ENCODE data around the gene SPATA25. TPM values are rescaled to one million over a fixed set of nuclear protein-coding genes. Genes with fewer than 3 reads are reported as not detected.

SPATA25 gene
- total RNA-seq, 4 donors from 2014 or later, result 1.9 to 12.9 (median 6.4) TPM; not detected in 1

- Histone ChIP-seq H3K36me3 (peaks cover 8% of the 10 kb centered on the region), H3K9me3 (no peaks in the 10 kb centered on the region), H3K27ac (peak overlapping the region; percentile 52), H3K27me3 (no peaks in the 10 kb centered on the region), H3K4me1 (peaks cover 32% of the 10 kb centered on the region), H3K4me3 (peak overlapping the region; percentile 79)
- 15% methylated on average over 13 of the region's 13 CpGs for WGBS
- TF ChIP-seq EP300 (IDR thresholded peaks at IDR 0.05) (no peak), CTCF (IDR thresholded peaks at IDR 0.05) (no peak), POLR2A (IDR thresholded peaks at IDR 0.05) (no peak), POLR2AphosphoS5 (IDR thresholded peaks at IDR 0.05) (no peak)
- DNase-seq (ENCODE audit: low spot score in 2 of 2), result no peak
These were observed 29.6 kb downstream of the SPATA25 start for GRCh38 chr20:45857882-45858216.

GRCh38 chr20:45857114-45857881, 30.1 kb downstream of the SPATA25 start, which contains the start of the genes ACOT8 and ZSWIM3:
TSS of gene ACOT8 (minus strand) at chr20:45857392. CDS start at chr20:45857315, 77 bp downstream.
TSS of gene ZSWIM3 (plus strand) at chr20:45857614. CDS start at chr20:45857826, 212 bp downstream.
- DNase-seq (ENCODE audit: low spot score in 2 of 2), result peak; percentile 96 to 97
- Histone ChIP-seq H3K36me3 (peaks cover 8% of the 10 kb centered on the region), H3K9me3 (no peaks in the 10 kb centered on the region), H3K4me3 (peak within 1 kb of the TSS; percentile 79), H3K4me1 (peaks cover 32% of the 10 kb centered on the region), H3K27me3 (no peaks in the 10 kb centered on the region), H3K27ac (peak within 1 kb of the TSS; percentile 70)
- WGBS, result 4% methylated on average over 5 of the region's 36 CpGs
- TF ChIP-seq POLR2A (IDR thresholded peaks at IDR 0.05), result peak in 1 of 2 donors; percentile 78
- peak in 1 of 3 donors; percentile 50 for TF ChIP-seq POLR2AphosphoS5 (IDR thresholded peaks at IDR 0.05)
- no peak for TF ChIP-seq EP300 (IDR thresholded peaks at IDR 0.05)
- no peak for TF ChIP-seq CTCF (IDR thresholded peaks at IDR 0.05)

- no peak for TF ChIP-seq POLR2AphosphoS5 (IDR thresholded peaks at IDR 0.05)
These were observed 33.9 kb downstream of the SPATA25 start for GRCh38 chr20:45853484-45853883.

GRCh38 chr20:45852326-45852725, 35.1 kb downstream of the SPATA25 start:
- Histone ChIP-seq H3K9me3 (no peaks in the 10 kb centered on the region), H3K27ac (no peak overlapping the region), H3K36me3 (peaks cover 38% of the 10 kb centered on the region), H3K4me3 (no peak overlapping the region), H3K4me1 (peaks cover 21% of the 10 kb centered on the region), H3K27me3 (no peaks in the 10 kb centered on the region)
- 96% methylated on average over 6 of the region's 6 CpGs for WGBS
- TF ChIP-seq EP300 (IDR thresholded peaks at IDR 0.05) (no peak), POLR2A (IDR thresholded peaks at IDR 0.05) (no peak), POLR2AphosphoS5 (IDR thresholded peaks at IDR 0.05) (no peak), CTCF (IDR thresholded peaks at IDR 0.05) (no peak)
- DNase-seq (ENCODE audit: low spot score in 2 of 2), result no peak

More at GRCh38 chr20:45853484-45853883, 33.9 kb downstream of the SPATA25 start:
- no peak overlapping the region for H3K4me3 ChIP-seq
- no peak overlapping the region for H3K27ac ChIP-seq
- H3K27me3 ChIP-seq, result no peaks in the 10 kb centered on the region
- H3K9me3 ChIP-seq, result no peaks in the 10 kb centered on the region
- no peak for DNase-seq (ENCODE audit: low spot score in 2 of 2)
- peaks cover 27% of the 10 kb centered on the region for H3K36me3 ChIP-seq
- peaks cover 32% of the 10 kb centered on the region for H3K4me1 ChIP-seq
- 95% methylated on average over 2 of the region's 2 CpGs for WGBS

- peaks cover 18% of the 10 kb centered on the region for H3K4me1 ChIP-seq
These were observed 35.9 kb downstream of the SPATA25 start for GRCh38 chr20:45851501-45851900.

More at GRCh38 chr20:45851501-45851900, 35.9 kb downstream of the SPATA25 start:
- Histone ChIP-seq H3K9me3 (no peaks in the 10 kb centered on the region), H3K4me3 (no peak overlapping the region), H3K27me3 (no peaks in the 10 kb centered on the region), H3K36me3 (peaks cover 46% of the 10 kb centered on the region), H3K27ac (no peak overlapping the region)
- no peak for DNase-seq (ENCODE audit: low spot score in 2 of 2)
- no peak for TF ChIP-seq CTCF (IDR thresholded peaks at IDR 0.05)
- TF ChIP-seq EP300 (IDR thresholded peaks at IDR 0.05), result no peak
- no peak for TF ChIP-seq POLR2A (IDR thresholded peaks at IDR 0.05)
- no peak for TF ChIP-seq POLR2AphosphoS5 (IDR thresholded peaks at IDR 0.05)
